Neural crest cell (in vitro differentiated cells): ENCODE data around the gene ARSJ. TPM values are rescaled to one million over a fixed set of nuclear protein-coding genes. Genes with fewer than 3 reads are reported as not detected.

Experiments used
- DNase-seq: peaks from one replicate; pipeline ENCODE4 v3.0.0; 2021; ENCODE audit warnings: low read depth, mixed read lengths, low spot score
- H3K27ac Mint-ChIP-seq: one replicate; pipeline ENCODE4 v1.8.0; 2021; ENCODE audit warnings: mild to moderate bottlenecking, mixed read lengths; ENCODE audit not compliant: unreplicated experiment
- H3K27me3 Mint-ChIP-seq: 2 replicates; pipeline ENCODE4 v1.8.0; 2021; ENCODE audit warnings: low read depth, mild to moderate bottlenecking, mixed read lengths
- H3K36me3 Mint-ChIP-seq: 2 replicates; pipeline ENCODE4 v1.8.0; 2021; ENCODE audit warnings: low read depth, mild to moderate bottlenecking, mixed read lengths
- H3K4me1 Mint-ChIP-seq: 2 replicates; pipeline ENCODE4 v1.8.0; 2021; ENCODE audit warnings: mixed read lengths
- H3K4me3 Mint-ChIP-seq: one replicate; pipeline ENCODE4 v1.8.0; 2021; ENCODE audit warnings: mild to moderate bottlenecking, mixed read lengths
- H3K9me3 Mint-ChIP-seq: 2 replicates; pipeline ENCODE4 v1.8.0; 2021; ENCODE audit warnings: mixed read lengths
- total RNA-seq: library from RNA; stranded (reverse); gene quantifications from 2 replicates; pipeline ENCODE4 v1.2.1, GENCODE V29; 2021
- TF ChIP-seq, protein P1 (sequence below): fragments of 200-600 bp; sonication (generic); conservative IDR thresholded peaks from 2 replicates; pipeline ENCODE4 v1.5.0; 2021; ENCODE audit warnings: antibody characterized with exemption, mild to moderate bottlenecking

ARSJ gene
- total RNA-seq, 1 donor from 2014 or later, result 0.49 TPM

DNA sequence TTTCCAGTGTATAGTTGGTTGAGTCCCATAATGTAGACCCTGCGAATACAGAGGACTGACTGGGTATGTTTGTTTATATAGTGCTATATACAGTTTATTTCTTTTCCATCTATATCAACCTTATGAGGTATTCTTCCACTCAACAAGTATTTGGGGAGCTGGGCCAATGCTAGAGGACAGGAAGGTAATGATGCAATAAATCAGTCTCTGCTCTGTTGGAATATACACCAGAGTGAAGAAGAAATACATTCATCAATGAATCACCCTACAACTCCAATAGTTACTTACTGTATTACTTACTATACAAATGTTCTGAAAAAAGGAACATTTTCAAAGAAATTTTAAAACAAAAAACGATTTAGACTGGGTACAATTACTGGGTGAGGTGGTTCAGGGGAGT lies 2.1 kb upstream of the ARSJ start:
- H3K27me3 Mint-ChIP-seq, result peaks cover 45% of the 10 kb centered on the region
- TF ChIP-seq, protein P1, sequence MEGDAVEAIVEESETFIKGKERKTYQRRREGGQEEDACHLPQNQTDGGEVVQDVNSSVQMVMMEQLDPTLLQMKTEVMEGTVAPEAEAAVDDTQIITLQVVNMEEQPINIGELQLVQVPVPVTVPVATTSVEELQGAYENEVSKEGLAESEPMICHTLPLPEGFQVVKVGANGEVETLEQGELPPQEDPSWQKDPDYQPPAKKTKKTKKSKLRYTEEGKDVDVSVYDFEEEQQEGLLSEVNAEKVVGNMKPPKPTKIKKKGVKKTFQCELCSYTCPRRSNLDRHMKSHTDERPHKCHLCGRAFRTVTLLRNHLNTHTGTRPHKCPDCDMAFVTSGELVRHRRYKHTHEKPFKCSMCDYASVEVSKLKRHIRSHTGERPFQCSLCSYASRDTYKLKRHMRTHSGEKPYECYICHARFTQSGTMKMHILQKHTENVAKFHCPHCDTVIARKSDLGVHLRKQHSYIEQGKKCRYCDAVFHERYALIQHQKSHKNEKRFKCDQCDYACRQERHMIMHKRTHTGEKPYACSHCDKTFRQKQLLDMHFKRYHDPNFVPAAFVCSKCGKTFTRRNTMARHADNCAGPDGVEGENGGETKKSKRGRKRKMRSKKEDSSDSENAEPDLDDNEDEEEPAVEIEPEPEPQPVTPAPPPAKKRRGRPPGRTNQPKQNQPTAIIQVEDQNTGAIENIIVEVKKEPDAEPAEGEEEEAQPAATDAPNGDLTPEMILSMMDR, result no peak
- peaks cover 9% of the 10 kb centered on the region for H3K9me3 Mint-ChIP-seq
- H3K36me3 Mint-ChIP-seq, result no peaks in the 10 kb centered on the region
- no peak overlapping the region for H3K27ac Mint-ChIP-seq
- DNase-seq, result no peak
- peaks cover 24% of the 10 kb centered on the region for H3K4me1 Mint-ChIP-seq
- H3K4me3 Mint-ChIP-seq, result peak overlapping the region; percentile 6

- Mint-ChIP-seq H3K9me3 (peaks cover 6% of the 10 kb centered on the region), H3K4me3 (peak overlapping the region; percentile 92), H3K27ac (no peak overlapping the region), H3K4me1 (peaks cover 24% of the 10 kb centered on the region), H3K27me3 (peaks cover 50% of the 10 kb centered on the region), H3K36me3 (no peaks in the 10 kb centered on the region)
- TF ChIP-seq, protein P1, result no peak
- no peak for DNase-seq
These were observed 613 bp upstream of the ARSJ start for GRCh38 chr4:113979905-113980615.

GRCh38 chr4:113978561-113979147 lies 793 bp downstream of the ARSJ start:
- H3K27ac Mint-ChIP-seq, result no peak overlapping the region
- H3K9me3 Mint-ChIP-seq, result no peaks in the 10 kb centered on the region
- peaks cover 50% of the 10 kb centered on the region for H3K27me3 Mint-ChIP-seq
- peaks cover 24% of the 10 kb centered on the region for H3K4me1 Mint-ChIP-seq
- H3K36me3 Mint-ChIP-seq, result no peaks in the 10 kb centered on the region
- peak overlapping the region; percentile 92 for H3K4me3 Mint-ChIP-seq
- TF ChIP-seq, protein P1, result no peak
- no peak for DNase-seq

- H3K27me3 Mint-ChIP-seq, result peaks cover 50% of the 10 kb centered on the region
These were observed 1.3 kb downstream of the ARSJ start for GRCh38 chr4:113978105-113978504.

DNA sequence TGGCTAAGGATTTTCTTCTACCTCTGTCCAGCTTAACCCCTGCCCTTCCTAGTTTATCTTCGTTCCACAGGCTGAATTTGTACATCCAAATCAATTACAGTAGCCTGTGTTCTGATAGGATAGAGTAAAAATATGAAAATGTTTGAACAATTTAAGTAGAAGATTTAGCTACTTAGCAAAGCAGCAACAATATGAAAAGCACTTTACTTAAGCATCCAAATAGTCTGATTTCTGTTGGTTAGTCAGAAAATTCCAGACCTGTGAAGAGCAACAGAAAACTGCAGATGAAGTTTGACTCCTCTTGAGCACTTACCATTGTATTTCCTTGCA lies 2.0 kb downstream of the ARSJ start:
- Mint-ChIP-seq H3K36me3 (no peaks in the 10 kb centered on the region), H3K4me1 (peaks cover 29% of the 10 kb centered on the region), H3K27me3 (peaks cover 50% of the 10 kb centered on the region), H3K9me3 (peaks cover 4% of the 10 kb centered on the region), H3K4me3 (peak overlapping the region; percentile 41), H3K27ac (no peak overlapping the region)
- no peak for DNase-seq
- TF ChIP-seq, protein P1, result no peak

More at GRCh38 chr4:113978105-113978504, 1.3 kb downstream of the ARSJ start:
- Mint-ChIP-seq H3K9me3 (no peaks in the 10 kb centered on the region), H3K36me3 (no peaks in the 10 kb centered on the region), H3K4me3 (peak overlapping the region; percentile 92), H3K27ac (no peak overlapping the region), H3K4me1 (peaks cover 26% of the 10 kb centered on the region)
- TF ChIP-seq, protein P1, result no peak
- no peak for DNase-seq
